HepG2 (cell line): ENCODE data around the gene PGAP3. TPM values are rescaled to one million over a fixed set of nuclear protein-coding genes. Genes with fewer than 3 reads are reported as not detected.

Experiments used
- FOXP1 ChIP-seq, 2 experiments: fragments of 450-650 bp in 1 of 2; IDR thresholded peaks; 2 replicates each; pipeline ENCODE4 v1.6.1; 2017 to 2018; ENCODE audit warnings: antibody characterized with exemption in 1 of 2
- KLF6 ChIP-seq: IDR thresholded peaks from 2 replicates; pipeline ENCODE4 v1.8.0; 2016; ENCODE audit warnings: missing biosample characterization, missing genetic modification reagents
- KMT2A ChIP-seq: sonication (generic); formaldehyde crosslinking; IDR thresholded peaks from 2 replicates; pipeline ENCODE4 v1.4.0; 2020; ENCODE audit warnings: missing genetic modification reagents
- LBX2 ChIP-seq: sonication (generic); formaldehyde crosslinking; IDR thresholded peaks from 2 replicates; pipeline ENCODE4 v1.5.0; 2020; ENCODE audit warnings: missing genetic modification reagents, mild to moderate bottlenecking, borderline replicate concordance
- MTA3 ChIP-seq: sonication (generic); formaldehyde crosslinking; IDR thresholded peaks from 2 replicates; pipeline ENCODE4 v1.4.0; 2020; ENCODE audit warnings: missing genetic modification reagents
- MTF2 ChIP-seq: sonication (generic); formaldehyde crosslinking; IDR thresholded peaks from 2 replicates; pipeline ENCODE4 v1.5.0; 2020; ENCODE audit warnings: missing genetic modification reagents, borderline replicate concordance
- SOX6 ChIP-seq, 2 experiments: fragments of 450-650 bp in 1 of 2; sonication (generic) in 1 of 2; formaldehyde crosslinking in 1 of 2; IDR thresholded peaks; 2 replicates each; pipeline versions ENCODE4 v1.4.0 to v1.6.1; 2017 to 2020; ENCODE audit warnings: antibody characterized with exemption in 1 of 2, mild to moderate bottlenecking in 1 of 2, missing genetic modification reagents in 1 of 2
- ZMAT3 ChIP-seq: sonication (generic); formaldehyde crosslinking; conservative IDR thresholded peaks from 2 replicates; pipeline ENCODE4 v1.7.0; 2021; ENCODE audit warnings: missing genetic modification reagents
- ZMYM3 ChIP-seq: sonication (generic); formaldehyde crosslinking; IDR thresholded peaks from 2 replicates; pipeline ENCODE4 v1.5.1; 2020; ENCODE audit warnings: mild to moderate bottlenecking, missing genetic modification reagents
- ZNF232 ChIP-seq: sonication (generic); formaldehyde crosslinking; IDR thresholded peaks from 2 replicates; pipeline ENCODE4 v1.4.0; 2020; ENCODE audit warnings: missing genetic modification reagents, borderline replicate concordance
- ZNF235 ChIP-seq: sonication (generic); formaldehyde crosslinking; IDR thresholded peaks from 2 replicates; pipeline ENCODE4 v1.8.1; 2023; ENCODE audit warnings: mild to moderate bottlenecking, missing genetic modification reagents, borderline replicate concordance
- ZNF362 ChIP-seq: sonication (generic); formaldehyde crosslinking; IDR thresholded peaks from 2 replicates; pipeline ENCODE4 v1.4.0; 2020; ENCODE audit warnings: missing genetic modification reagents, mild to moderate bottlenecking, borderline replicate concordance
- ZNF501 ChIP-seq: sonication (generic); formaldehyde crosslinking; IDR thresholded peaks from 2 replicates; pipeline ENCODE4 v1.5.1; 2020; ENCODE audit warnings: mild to moderate bottlenecking, moderate library complexity, missing genetic modification reagents
- ZNF572 ChIP-seq: sonication (generic); formaldehyde crosslinking; IDR thresholded peaks from 2 replicates; pipeline ENCODE4 v1.5.1; 2020; ENCODE audit warnings: mild to moderate bottlenecking, missing genetic modification reagents
- ZNF776 ChIP-seq: sonication (generic); formaldehyde crosslinking; IDR thresholded peaks from 2 replicates; pipeline ENCODE4 v1.4.0; 2020; ENCODE audit warnings: mild to moderate bottlenecking, missing genetic modification reagents
- polyA plus RNA-seq, 8 experiments: library from polyadenylated mRNA; depleted of rRNA in 3 of 8; stranded (reverse) in 7 of 8; unstranded in 1 of 8; fragments of >200 nt; fragmentation: Illumina TruSeq in 4 of 8; extraction: Trizol in 4 of 8; gene quantifications; 2 replicates each; pipeline versions ENCODE4 v1.2.1 to v1.2.3, GENCODE V29; 2011 to 2016; ENCODE audit warnings: low read depth in 4 of 8, missing spikeins in 1 of 8, mixed read lengths in 1 of 8; ENCODE audit not compliant: insufficient read depth in 1 of 8
- total RNA-seq, 5 experiments: library from RNA; depleted of rRNA; stranded (reverse); fragments of >200 nt; fragmentation: Illumina TruSeq; extraction: Trizol; gene quantifications; 2 replicates each; pipeline ENCODE4 v1.2.3, GENCODE V29; 2016; ENCODE audit warnings: low read depth in 1 of 5
- TF ChIP-seq, protein P1 (sequence below): sonication (generic); formaldehyde crosslinking; IDR thresholded peaks from 2 replicates; pipeline ENCODE4 v1.4.0; 2020; ENCODE audit warnings: missing genetic modification reagents
- TF ChIP-seq, protein P2 (sequence below): IDR thresholded peaks from 2 replicates; pipeline ENCODE4 v1.6.1; 2016; ENCODE audit warnings: mild to moderate bottlenecking
- TF ChIP-seq, protein P3 (sequence below): sonication (generic); formaldehyde crosslinking; IDR thresholded peaks from 2 replicates; pipeline ENCODE4 v1.5.0; 2020; ENCODE audit warnings: mild to moderate bottlenecking, missing genetic modification reagents

PGAP3 gene
- total and polyA plus RNA-seq, 2 of the 13 experiments (the other 11 are each of a cell fraction or from before 2014, with no cell fraction given), result 11.9 to 14.6 TPM

- TF ChIP-seq ZMAT3 (CRISPR knock-in tag) (peak; percentile 44; the same call in 1 of the 2 replicates), ZNF572 (CRISPR knock-in tag) (0 out of 2 replicates have a peak, but pooled peaks have one; percentile 49), ZMYM3 (CRISPR knock-in tag) (0 out of 2 replicates have a peak, but pooled peaks have one; percentile 32), ZNF776 (CRISPR knock-in tag) (0 out of 2 replicates have a peak, but pooled peaks have one; percentile 12), KMT2A (peak; percentile 18; the same call in 1 of the 2 replicates), MTA3 (no peak), SOX6 (IDR thresholded peaks at IDR 0.05) (no peak), SOX6 (CRISPR knock-in tag; IDR thresholded peaks at IDR 0.05) (peak; percentile 34), KLF6 (CRISPR knock-in tag) (no peak), MTF2 (CRISPR knock-in tag) (0 out of 2 replicates have a peak, but pooled peaks have one; percentile 57), ZNF232 (CRISPR knock-in tag) (no peak), ZNF501 (CRISPR knock-in tag) (peak; percentile 65), ZNF235 (CRISPR knock-in tag) (0 out of 2 replicates have a peak, but pooled peaks have one; percentile 22), ZNF362 (CRISPR knock-in tag) (no peak), FOXP1 (IDR thresholded peaks at IDR 0.05) (no peak), FOXP1 (CRISPR knock-in tag; IDR thresholded peaks at IDR 0.05) (no peak), LBX2 (CRISPR knock-in tag) (no peak)
- TF ChIP-seq, protein P1, sequence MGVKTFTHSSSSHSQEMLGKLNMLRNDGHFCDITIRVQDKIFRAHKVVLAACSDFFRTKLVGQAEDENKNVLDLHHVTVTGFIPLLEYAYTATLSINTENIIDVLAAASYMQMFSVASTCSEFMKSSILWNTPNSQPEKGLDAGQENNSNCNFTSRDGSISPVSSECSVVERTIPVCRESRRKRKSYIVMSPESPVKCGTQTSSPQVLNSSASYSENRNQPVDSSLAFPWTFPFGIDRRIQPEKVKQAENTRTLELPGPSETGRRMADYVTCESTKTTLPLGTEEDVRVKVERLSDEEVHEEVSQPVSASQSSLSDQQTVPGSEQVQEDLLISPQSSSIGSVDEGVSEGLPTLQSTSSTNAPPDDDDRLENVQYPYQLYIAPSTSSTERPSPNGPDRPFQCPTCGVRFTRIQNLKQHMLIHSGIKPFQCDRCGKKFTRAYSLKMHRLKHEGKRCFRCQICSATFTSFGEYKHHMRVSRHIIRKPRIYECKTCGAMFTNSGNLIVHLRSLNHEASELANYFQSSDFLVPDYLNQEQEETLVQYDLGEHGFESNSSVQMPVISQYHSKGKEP (CRISPR knock-in tag), result no peak
- TF ChIP-seq, protein P2, sequence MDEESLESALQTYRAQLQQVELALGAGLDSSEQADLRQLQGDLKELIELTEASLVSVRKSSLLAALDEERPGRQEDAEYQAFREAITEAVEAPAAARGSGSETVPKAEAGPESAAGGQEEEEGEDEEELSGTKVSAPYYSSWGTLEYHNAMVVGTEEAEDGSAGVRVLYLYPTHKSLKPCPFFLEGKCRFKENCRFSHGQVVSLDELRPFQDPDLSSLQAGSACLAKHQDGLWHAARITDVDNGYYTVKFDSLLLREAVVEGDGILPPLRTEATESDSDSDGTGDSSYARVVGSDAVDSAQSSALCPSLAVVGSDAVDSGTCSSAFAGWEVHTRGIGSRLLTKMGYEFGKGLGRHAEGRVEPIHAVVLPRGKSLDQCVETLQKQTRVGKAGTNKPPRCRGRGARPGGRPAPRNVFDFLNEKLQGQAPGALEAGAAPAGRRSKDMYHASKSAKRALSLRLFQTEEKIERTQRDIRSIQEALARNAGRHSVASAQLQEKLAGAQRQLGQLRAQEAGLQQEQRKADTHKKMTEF, result no peak
- TF ChIP-seq, protein P3, sequence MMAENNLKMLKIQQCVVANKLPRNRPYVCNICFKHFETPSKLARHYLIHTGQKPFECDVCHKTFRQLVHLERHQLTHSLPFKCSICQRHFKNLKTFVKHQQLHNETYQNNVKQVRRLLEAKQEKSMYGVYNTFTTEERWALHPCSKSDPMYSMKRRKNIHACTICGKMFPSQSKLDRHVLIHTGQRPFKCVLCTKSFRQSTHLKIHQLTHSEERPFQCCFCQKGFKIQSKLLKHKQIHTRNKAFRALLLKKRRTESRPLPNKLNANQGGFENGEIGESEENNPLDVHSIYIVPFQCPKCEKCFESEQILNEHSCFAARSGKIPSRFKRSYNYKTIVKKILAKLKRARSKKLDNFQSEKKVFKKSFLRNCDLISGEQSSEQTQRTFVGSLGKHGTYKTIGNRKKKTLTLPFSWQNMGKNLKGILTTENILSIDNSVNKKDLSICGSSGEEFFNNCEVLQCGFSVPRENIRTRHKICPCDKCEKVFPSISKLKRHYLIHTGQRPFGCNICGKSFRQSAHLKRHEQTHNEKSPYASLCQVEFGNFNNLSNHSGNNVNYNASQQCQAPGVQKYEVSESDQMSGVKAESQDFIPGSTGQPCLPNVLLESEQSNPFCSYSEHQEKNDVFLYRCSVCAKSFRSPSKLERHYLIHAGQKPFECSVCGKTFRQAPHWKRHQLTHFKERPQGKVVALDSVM (CRISPR knock-in tag), result peak; percentile 96
Observed at GRCh38 chr17:39701784-39702422, 14.0 kb upstream of the PGAP3 start (continued).
